Activated CD4-positive, alpha-beta T cell treated with anti-CD3 and anti-CD28 coated beads, Interleukin-2, amount 10 ng/mL, durations not matched to agents 24 days and 14 days (primary cell): Measurements from ENCODE around the gene SLC17A9. TPM values are rescaled to one million over a fixed set of nuclear protein-coding genes. Genes with fewer than 3 reads are reported as not detected.
"Not testable (repeated sequence)": the region's sequence is repeated elsewhere in the genome, so short reads cannot be mapped to it uniquely, and the experiment has no call there.

Experiments used
- DNase-seq: peaks from one replicate; pipeline ENCODE4 v3.0.0; 2022
- H3K27ac Mint-ChIP-seq: one replicate; pipeline ENCODE4 v1.8.0; 2022; ENCODE audit warnings: mild to moderate bottlenecking, mixed read lengths
- H3K27me3 Mint-ChIP-seq: one replicate; pipeline ENCODE4 v1.8.0; 2022; ENCODE audit warnings: mixed read lengths
- H3K36me3 Mint-ChIP-seq: one replicate; pipeline ENCODE4 v1.8.0; 2022; ENCODE audit warnings: low read depth, mild to moderate bottlenecking, mixed read lengths
- H3K4me1 Mint-ChIP-seq: one replicate; pipeline ENCODE4 v1.8.0; 2021; ENCODE audit warnings: mixed read lengths
- H3K4me3 Mint-ChIP-seq: one replicate; pipeline ENCODE4 v1.8.0; 2022; ENCODE audit warnings: mild to moderate bottlenecking, moderate library complexity, mixed read lengths
- H3K9me3 Mint-ChIP-seq: one replicate; pipeline ENCODE4 v1.8.0; 2021; ENCODE audit warnings: mixed read lengths
- intact Hi-C: fragments of 100-400 bp; cut with micrococcal nuclease; formaldehyde crosslinking; loops from one replicate; pipeline ENCODE4 v1.15.1; 2023
- total RNA-seq: library from RNA; stranded (reverse); gene quantifications from 2 replicates; pipeline ENCODE4 v1.2.3, GENCODE V29; 2022

Gene SLC17A9
- total RNA-seq, 1 donor from 2014 or later = 13.0 TPM

DNA sequence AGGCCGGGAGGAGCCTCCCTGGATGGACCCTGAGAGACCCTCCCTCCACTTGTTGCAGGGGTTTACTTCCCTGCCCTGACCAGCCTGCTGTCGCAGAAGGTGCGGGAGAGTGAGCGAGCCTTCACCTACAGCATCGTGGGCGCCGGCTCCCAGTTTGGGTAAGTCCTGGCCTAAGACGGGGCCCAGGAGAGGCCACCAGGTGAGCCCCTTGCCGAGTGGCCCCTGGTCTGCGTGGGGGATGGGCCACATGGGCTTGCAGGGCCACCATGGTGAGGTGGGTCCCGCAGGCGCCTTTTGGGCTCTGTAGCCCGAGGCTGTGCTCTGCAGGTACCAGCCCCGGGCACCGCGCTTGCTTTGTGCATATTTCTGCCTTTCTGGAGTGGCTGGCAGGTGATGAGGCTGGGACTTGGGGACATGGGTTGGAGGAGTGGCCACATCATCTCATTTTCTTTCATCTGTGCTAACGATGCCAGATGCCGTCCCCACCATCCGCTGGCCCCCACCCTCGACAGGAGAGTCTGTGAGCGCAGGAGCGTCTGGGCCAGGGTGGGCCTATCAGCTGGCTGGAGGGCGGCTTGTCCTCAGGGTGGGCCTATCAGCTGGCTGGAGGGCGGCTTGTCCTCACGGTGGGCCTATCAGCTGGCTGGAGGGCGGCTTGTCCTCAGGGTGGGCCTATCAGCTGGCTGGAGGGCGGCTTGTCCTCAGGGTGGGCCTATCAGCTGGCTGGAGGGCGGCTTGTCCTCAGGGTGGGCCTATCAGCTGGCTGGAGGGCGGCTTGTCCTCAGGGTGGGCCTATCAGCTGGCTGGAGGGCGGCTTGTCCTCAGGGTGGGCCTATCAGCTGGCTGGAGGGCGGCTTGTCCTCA is 8.2 kb downstream of the SLC17A9 start:
- H3K27me3 Mint-ChIP-seq, DNase-seq, H3K9me3 Mint-ChIP-seq, H3K27ac Mint-ChIP-seq, intact Hi-C loops, H3K4me3 Mint-ChIP-seq, H3K36me3 Mint-ChIP-seq, H3K4me1 Mint-ChIP-seq: not testable (repeated sequence)

DNA sequence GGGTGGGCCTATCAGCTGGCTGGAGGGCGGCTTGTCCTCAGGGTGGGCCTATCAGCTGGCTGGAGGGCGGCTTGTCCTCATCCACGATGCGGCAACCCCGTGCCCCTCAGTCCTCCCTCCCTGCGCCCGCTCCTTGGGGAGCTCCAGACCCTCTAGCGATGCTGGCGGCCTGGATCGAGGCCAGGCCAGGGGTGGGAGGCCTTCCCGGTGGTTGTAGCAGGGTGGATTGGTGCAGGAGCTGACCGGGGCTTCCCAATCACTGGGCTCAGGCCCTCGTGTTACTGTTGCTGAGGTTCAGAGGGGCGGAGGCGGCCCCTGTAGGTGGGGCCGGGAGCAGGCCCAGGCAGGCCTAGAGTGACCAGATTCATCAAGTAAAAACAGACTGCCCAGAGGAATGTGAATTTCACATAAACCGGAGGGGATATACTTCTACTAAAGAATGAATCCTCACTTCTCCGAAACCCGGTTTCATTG is 8.8 kb downstream of the SLC17A9 start:
- Mint-ChIP-seq H3K36me3 (peaks cover 1% of the 10 kb centered on the region), H3K4me1 (no peaks in the 10 kb centered on the region), H3K9me3 (no peaks in the 10 kb centered on the region), H3K27me3 (no peaks in the 10 kb centered on the region), H3K4me3 (no peak overlapping the region), H3K27ac (no peak overlapping the region)
- intact Hi-C loops = no loop called here
- no peak for DNase-seq

DNA sequence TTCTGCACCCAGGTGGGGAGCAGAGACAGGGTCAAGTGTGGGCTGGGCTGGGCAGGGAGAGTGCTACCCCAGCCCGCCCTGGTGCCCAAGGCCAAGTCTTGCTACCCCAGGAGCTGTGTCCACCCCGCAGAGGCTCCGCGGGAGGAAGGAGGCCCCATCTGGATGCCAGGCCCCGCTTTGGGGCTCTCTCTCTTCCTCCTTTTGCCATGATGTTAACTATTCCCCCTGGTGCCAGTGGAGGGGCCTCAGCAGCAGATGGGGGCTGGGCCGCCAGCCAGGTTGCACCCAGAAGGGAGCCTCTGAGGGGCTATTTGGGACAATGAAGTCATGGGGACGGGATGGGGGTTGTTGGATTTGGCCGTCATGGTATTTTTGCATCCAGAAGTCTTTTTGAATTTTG is 9.3 kb downstream of the SLC17A9 start:
- Mint-ChIP-seq H3K27ac (no peak overlapping the region), H3K36me3 (peaks cover 1% of the 10 kb centered on the region), H3K9me3 (no peaks in the 10 kb centered on the region), H3K4me3 (no peak overlapping the region), H3K4me1 (no peaks in the 10 kb centered on the region), H3K27me3 (no peaks in the 10 kb centered on the region)
- intact Hi-C loops = no loop called here
- DNase-seq = no peak

DNA sequence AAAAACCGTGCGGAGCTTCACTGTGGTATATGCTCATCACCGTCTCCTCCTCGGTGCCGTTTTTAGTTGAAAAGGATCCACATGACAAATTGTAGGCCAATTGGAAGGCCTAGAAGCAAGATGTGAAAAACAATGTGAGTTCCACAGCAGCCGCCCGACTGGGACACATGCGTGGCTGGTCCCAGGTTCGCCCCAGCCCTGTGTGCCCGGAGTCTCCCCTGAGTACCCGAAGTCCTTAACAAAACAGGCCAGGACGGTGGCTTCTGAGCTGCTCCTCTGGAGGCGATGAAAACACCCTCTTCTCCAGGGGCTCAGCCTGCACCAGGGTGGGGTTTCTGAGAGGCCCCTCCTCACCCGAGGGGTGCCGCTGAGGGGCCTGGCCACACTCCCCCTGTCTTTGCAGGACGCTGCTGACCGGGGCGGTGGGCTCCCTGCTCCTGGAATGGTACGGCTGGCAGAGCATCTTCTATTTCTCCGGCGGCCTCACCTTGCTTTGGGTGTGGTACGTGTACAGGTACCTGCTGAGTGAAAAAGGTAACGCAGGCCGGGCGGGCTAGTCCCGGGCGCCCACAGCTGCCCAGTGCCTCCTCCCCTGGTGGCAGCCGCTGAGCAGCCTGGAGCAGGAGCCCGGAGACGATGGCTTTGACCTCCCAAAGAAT is 9.8 kb downstream of the SLC17A9 start:
- Mint-ChIP-seq H3K27me3 (no peaks in the 10 kb centered on the region), H3K9me3 (no peaks in the 10 kb centered on the region), H3K36me3 (peaks cover 1% of the 10 kb centered on the region), H3K4me3 (no peak overlapping the region), H3K4me1 (no peaks in the 10 kb centered on the region), H3K27ac (no peak overlapping the region)
- no peak for DNase-seq
- intact Hi-C loops = no loop called here

DNA sequence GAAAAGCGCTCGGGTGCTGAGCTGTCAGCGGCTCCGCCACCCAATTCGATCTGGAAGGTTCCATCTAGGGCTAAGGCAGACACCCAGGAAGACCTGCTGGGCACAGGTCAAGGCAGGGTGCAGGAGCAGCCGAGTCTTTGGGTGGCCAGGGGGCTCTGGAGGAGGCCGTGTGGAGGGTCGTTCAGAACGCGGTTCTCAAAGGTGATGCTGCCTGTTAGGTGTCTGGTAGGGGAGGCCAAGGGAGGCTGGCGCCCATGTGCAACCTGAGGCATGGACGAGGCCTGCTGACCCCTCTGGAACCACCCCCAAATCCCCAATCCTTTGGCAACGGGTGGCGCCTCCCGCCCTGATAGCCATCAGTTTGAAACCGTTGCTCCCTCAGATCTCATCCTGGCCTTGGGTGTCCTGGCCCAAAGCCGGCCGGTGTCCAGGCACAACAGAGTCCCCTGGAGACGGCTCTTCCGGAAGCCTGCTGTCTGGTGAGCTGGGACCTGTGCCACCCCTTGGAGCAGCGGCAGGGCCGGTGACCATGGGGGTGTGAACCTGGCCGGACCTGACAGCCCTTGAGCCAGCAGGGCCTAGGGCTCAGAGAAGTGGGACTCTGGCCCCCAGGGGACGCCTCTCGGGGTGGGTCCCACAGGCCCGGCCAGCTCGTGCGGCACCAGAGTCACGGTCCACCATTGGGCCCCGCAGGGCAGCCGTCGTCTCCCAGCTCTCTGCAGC is 10.5 kb downstream of the SLC17A9 start:
- H3K27ac Mint-ChIP-seq = no peak overlapping the region
- H3K9me3 Mint-ChIP-seq = no peaks in the 10 kb centered on the region

DNA sequence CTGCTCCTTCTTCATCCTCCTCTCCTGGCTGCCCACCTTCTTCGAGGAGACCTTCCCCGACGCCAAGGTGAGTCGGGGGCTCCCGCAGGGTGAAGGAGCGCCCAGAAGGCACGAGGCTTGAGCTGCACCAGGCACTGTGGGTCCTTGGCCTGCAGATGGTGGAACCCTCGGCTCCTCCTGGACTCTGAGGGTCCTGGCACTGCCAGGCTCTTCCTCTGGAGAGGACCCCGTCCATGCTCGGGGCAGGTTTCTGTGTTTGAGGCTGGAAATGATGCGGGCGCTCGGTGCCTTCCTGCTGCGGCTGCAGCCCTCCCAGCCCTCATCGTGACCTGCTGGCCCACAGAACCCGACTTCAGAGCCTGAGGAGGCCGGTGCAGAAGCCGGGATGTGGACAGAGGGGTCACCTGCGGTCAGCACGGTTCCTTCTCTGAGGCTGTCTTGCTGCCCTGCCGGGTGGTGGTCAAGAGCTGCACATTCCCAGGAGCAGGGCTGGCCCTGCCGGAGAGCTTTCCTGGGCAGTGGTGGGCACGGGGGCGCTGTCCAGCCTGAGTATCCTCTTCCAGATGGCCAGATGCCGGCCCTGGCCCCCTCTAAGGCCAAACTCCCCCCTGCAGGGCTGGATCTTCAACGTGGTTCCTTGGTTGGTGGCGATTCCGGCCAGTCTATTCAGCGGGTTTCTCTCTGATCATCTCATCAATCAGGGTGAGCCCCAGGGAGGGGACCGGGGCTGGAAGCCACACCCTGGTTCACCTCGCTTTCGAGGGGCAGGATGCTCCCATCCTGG is 11.3 kb downstream of the SLC17A9 start:
- Mint-ChIP-seq H3K27me3 (no peaks in the 10 kb centered on the region), H3K27ac (no peak overlapping the region), H3K4me1 (no peaks in the 10 kb centered on the region), H3K4me3 (no peak overlapping the region), H3K9me3 (no peaks in the 10 kb centered on the region), H3K36me3 (peaks cover 1% of the 10 kb centered on the region)
- no peak for DNase-seq
- intact Hi-C loops = no loop called here

More for the DNA sequence above, 10.5 kb downstream of the SLC17A9 start:
- DNase-seq = no peak
- peaks cover 1% of the 10 kb centered on the region for H3K36me3 Mint-ChIP-seq
- H3K4me1 Mint-ChIP-seq = no peaks in the 10 kb centered on the region
- intact Hi-C loops = no loop called here
- H3K4me3 Mint-ChIP-seq = no peak overlapping the region
- H3K27me3 Mint-ChIP-seq = no peaks in the 10 kb centered on the region

DNA sequence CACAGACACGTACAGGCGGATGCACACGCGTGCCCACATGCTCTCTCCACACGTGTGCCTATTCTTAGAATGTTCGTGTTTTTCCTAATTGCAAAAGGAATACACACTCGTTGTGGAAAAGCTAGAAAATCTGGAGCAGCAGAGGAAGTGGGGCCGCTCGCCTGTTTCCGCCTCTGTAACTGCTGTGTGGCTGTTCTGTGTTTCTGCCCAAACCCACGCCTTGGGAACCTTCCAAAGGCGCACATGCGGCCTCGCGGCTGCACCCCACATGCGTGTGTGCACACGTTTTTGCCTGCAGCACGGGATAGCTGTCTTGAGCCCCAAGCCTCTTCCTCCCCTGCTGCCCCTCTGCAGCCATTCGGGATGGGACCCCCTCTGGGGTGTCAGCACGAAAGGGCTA is 12.2 kb downstream of the SLC17A9 start:
- no peaks in the 10 kb centered on the region for H3K27me3 Mint-ChIP-seq
- no peak for DNase-seq
- intact Hi-C loops = no loop called here
- no peak overlapping the region for H3K4me3 Mint-ChIP-seq
- H3K27ac Mint-ChIP-seq = no peak overlapping the region
- H3K4me1 Mint-ChIP-seq = no peaks in the 10 kb centered on the region
- H3K36me3 Mint-ChIP-seq = peaks cover 1% of the 10 kb centered on the region
- H3K9me3 Mint-ChIP-seq = no peaks in the 10 kb centered on the region

DNA sequence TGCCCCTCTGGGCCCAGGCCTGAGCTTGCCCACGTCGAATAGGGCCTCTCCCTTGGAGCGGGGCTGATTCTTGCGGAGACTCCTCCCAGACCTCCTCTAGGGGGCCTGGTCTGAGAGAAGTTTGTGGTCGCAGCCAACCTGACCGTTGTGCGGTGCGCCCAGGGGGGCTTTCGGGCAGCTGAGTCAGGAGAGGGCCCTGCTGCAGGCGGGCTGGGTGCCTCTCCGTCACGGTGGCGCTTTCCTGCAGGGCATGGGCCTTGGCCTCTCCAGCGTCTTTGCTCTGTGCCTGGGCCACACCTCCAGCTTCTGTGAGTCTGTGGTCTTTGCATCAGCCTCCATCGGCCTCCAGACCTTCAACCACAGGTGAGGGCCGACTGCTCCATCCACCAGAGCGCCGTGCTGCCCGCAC is 12.9 kb downstream of the SLC17A9 start:
- no peak overlapping the region for H3K27ac Mint-ChIP-seq
- H3K27me3 Mint-ChIP-seq = peaks cover 2% of the 10 kb centered on the region
- H3K4me1 Mint-ChIP-seq = no peaks in the 10 kb centered on the region
- peaks cover 1% of the 10 kb centered on the region for H3K36me3 Mint-ChIP-seq
- intact Hi-C loops = no loop called here
- no peaks in the 10 kb centered on the region for H3K9me3 Mint-ChIP-seq
- no peak for DNase-seq
- H3K4me3 Mint-ChIP-seq = no peak overlapping the region

DNA sequence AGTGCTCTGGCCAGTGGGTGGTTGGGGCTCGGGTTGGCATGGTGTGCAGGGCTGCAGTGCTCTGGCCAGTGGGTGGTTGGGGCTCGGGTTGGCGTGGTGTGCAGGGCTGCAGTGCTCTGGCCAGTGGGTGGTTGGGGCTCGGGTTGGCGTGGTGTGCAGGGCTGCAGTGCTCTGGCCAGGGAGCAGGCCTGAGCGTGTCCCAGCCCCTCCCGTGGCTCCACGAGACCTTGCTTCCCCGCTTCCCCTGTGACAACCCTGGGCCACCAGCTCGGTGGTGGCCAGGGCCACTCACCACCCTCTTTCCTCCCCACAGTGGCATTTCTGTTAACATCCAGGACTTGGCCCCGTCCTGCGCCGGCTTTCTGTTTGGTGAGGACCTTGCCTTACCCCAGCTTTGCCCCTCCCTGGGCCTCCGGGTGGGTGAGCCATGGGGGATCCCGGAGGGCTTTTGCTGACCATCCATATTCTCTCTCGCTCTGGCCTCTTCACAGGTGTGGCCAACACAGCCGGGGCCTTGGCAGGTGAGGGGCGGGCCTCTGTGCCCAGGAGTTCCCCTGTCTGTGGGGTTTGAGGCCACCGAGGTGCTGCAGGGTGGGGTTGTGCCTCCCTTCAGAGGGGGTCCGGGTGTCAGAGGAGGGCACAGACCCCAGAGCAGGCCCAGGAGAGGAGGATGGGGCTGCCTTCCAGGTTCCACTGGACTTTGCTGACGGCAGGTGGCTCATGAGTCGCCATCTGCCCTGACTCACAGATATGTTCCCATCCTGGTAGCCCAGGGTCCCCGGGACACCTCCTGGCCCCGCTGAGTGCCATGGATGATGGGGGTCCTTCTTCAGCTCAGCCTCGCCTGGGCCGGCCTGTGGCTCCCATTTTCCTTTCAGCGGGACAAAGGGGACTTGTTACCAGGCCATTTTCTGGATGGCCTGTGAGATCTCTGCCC is 14.0 kb downstream of the SLC17A9 start:
- peaks cover 5% of the 10 kb centered on the region for H3K27me3 Mint-ChIP-seq
- H3K4me1 Mint-ChIP-seq = peaks cover under 1% of the 10 kb centered on the region
- H3K9me3 Mint-ChIP-seq = no peaks in the 10 kb centered on the region
- H3K36me3 Mint-ChIP-seq = peaks cover 1% of the 10 kb centered on the region
- no peak for DNase-seq
- intact Hi-C loops = no loop called here
- no peak overlapping the region for H3K4me3 Mint-ChIP-seq
- no peak overlapping the region for H3K27ac Mint-ChIP-seq

DNA sequence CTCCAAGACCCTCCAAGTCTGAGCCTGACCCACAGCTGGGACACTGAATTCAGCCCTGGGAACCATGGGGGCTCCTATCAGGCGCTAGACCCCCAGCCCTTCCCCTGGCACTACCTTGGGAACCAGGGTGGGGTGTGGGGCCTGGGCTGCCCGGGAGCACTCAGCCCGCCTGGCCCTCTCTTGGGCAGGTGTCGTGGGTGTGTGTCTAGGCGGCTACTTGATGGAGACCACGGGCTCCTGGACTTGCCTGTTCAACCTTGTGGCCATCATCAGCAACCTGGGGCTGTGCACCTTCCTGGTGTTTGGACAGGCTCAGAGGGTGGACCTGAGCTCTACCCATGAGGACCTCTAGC is 14.6 kb downstream of the SLC17A9 start:
- intact Hi-C loops = no loop called here
- Mint-ChIP-seq H3K9me3 (no peaks in the 10 kb centered on the region), H3K4me3 (no peak overlapping the region), H3K36me3 (peaks cover 1% of the 10 kb centered on the region), H3K4me1 (peaks cover 7% of the 10 kb centered on the region), H3K27ac (no peak overlapping the region), H3K27me3 (peaks cover 12% of the 10 kb centered on the region)
- DNase-seq = no peak

DNA sequence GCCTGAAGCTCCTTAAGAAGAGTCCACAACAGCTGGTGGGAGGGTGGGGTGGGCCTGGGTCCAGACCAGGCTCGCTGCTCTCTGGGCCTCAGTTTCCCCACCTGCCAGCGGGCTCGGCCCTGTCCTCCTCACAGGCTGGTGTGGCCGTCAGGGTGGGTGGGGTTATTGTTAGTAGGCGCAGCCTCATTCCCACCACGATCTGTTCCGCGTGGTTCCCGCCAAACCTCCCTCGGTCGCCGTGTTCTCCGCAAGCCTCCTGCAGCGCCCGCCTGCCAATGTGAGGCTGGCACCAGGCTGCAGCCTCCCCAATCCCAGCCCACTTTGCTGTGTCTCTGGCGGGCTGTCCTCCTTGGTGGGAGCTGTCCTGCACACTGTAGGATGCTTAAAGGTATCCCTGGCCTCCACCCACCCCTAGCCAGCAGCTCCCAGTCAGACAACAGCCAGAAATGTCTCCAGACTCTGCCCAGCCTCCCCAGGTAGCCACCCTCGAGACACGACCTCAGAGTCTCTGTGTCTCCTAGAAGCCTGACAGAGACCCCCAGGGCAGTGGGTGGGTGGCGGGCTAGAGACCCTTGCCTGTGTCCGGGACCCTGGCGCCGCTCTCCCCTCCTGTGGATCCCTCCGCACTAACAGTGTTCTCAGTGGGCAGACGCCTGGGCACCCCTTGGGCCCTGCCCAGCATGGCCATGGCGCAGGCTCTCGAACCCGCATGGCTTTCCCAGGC is 15.3 kb downstream of the SLC17A9 start:
- Mint-ChIP-seq H3K27me3 (peaks cover 16% of the 10 kb centered on the region), H3K36me3 (peaks cover 1% of the 10 kb centered on the region), H3K4me3 (no peak overlapping the region), H3K4me1 (peaks cover 12% of the 10 kb centered on the region), H3K27ac (no peak overlapping the region), H3K9me3 (no peaks in the 10 kb centered on the region)
- no peak for DNase-seq
- intact Hi-C loops = no loop called here

DNA sequence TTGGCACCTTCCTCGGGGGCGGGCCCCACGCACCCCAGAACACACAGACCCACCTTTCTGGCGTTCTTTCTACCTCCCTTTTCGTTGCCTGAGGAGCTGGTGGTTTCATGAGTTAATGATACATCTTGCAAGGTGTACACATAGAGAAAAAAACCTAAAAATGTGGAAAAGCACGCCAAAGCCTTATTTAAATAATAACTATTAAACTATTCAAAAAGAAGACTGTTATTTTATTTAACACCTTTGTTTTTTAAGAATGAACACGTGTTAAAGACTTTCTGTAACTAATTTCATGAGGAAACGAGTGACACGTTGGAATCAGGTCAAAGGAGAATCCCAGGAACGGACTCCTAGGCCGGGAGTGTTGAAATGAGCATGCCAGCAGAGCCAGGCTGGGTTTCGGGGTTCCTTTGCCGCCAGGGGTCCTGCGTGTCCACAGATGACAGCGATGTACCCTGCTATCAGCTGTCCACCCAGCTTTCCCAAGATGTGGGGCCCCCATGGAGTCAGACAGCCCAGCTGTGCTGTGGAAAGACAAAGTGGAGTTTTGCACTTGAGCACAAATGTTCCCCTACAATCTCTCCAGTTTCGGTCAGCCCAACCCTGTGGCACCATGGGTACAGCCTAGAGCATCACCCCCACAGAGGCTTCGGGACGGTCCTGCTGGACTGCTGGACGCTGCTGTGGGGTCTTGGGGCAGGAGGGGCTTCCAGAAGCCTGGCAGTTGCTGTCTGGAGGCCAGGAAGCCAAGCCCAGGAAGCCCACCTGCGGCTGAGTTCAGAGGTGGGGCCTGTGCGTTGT is 16.1 kb downstream of the SLC17A9 start:
- peaks cover 1% of the 10 kb centered on the region for H3K36me3 Mint-ChIP-seq
- H3K4me3 Mint-ChIP-seq = no peak overlapping the region
- intact Hi-C loops = no loop called here
- peaks cover 21% of the 10 kb centered on the region for H3K27me3 Mint-ChIP-seq
- no peaks in the 10 kb centered on the region for H3K9me3 Mint-ChIP-seq
- no peak overlapping the region for H3K27ac Mint-ChIP-seq
- peaks cover 14% of the 10 kb centered on the region for H3K4me1 Mint-ChIP-seq
- no peak for DNase-seq
